GM19193 (cell line): ENCODE data around the gene SEC16B.

ENCODE experiments used
- POLR2A ChIP-seq: IDR thresholded peaks from 4 replicates; pipeline ENCODE4 v1.6.1; 2011; ENCODE audit not compliant: insufficient read depth, insufficient read length; ENCODE audit errors: extremely low read depth

The SEC16B gene

DNA sequence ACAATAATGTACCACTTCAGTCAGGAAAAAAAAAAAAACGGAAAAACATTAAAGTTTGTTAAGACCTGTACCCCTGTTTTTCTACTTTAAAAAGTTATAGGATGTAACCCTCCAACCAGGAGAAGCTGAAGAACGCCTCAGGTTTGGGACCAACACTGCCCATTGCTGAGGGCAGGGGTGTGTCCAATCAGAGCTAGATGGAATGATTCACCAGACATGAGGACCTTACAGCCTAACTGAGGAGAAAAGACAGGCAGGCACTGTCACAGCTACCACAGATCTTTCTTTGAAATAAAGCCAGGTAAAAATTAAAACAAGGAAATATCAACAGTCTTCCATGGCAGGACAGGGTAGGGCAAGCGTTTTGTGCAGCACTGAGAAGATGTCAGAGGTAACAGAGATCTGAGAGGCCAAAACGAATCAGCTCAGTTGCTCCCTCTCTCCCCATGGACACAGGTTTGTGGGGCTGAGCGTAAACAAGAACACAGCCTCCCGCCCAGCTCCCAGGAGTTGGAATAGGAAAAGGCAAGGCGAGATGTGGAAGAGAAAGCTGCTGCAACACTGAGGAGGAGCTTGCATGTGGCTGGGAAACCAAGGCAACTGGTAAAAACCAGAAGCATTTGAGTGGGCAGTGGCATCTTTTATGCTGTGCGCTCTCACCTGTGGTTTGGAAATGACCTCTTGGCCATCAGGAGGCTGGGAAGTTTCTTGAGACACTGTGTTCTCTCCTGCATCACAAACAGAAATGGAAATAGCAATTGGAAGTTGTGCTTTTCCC lies 34.0 kb downstream of the SEC16B start:
- no peak for TF ChIP-seq POLR2A

DNA sequence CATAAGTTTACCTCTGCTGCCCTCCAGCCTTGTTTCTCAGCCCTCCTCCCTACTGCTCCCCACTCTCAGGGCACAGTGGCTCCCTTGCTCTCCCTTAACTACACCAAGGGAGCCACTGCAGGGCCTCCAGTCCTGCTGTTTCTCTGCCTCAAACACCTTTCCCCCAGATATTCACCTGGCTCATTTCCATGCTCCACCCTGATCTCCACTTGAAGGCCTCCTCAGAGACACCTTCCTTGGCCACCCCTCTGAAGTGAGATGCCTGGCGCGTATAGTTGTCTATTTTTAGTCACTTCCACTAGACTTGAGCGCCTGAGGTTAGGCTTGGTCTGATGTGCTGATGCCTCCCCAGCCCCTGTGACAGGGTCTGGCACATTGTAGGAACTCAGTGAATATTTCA lies 34.9 kb downstream of the SEC16B start:
- TF ChIP-seq POLR2A, result no peak

DNA sequence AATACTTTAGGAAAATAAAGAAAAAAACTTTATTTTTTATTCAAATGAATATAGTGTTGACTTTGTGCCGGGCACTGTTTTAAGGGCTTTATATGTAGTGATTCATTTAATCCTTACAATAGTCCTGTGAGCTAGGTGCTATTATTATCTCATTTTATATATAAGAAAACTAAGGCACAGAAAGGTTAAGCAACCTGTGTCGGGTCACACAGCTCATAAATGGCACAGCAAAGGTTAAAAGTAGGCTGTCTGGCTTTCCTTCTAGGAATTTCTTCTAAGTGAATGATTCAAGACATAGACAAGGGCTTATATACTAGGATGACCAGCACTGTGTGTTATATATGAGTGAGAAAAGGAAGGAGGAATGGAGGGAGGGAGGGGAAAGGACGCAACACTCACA lies 35.4 kb downstream of the SEC16B start:
- TF ChIP-seq POLR2A, result no peak

DNA sequence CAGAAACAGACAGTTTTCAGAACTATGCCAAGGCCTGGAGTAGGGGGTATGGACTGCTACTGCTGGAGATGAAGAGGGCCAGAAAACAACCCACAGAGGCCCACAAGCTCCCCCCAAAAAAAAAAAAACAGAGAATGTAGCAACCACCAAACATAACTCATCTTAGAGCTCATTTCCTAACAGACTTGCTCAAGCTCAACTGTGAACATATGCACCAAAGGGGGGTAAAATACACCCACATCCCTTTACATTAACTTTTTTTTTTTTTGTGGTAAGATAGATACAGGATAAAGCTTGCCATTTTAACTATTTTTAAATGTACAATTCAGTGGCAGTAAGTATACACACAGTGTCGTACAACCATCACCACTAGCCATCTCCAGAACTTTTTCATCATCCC lies 36.0 kb downstream of the SEC16B start:
- TF ChIP-seq POLR2A, result no peak

DNA sequence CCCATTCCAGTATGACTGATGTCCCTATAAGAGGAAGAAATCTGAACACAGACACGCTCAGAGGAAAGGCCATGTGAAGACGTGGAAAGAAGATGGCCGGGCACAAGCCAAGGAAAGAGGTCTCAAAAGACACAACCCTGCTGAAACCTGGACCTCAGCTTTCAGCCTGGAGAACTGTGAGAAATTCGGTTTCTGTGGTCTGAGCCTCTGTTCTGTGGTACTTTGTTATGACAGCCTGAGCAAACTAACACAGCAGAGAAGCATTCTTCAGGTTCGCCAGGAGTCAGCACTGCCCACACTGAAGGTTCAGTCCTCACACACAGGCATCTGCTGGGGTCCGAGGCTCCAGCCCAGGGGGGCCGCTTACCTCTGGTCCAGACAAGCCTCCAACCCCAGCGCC lies 37.7 kb downstream of the SEC16B start:
- TF ChIP-seq POLR2A, result no peak

DNA sequence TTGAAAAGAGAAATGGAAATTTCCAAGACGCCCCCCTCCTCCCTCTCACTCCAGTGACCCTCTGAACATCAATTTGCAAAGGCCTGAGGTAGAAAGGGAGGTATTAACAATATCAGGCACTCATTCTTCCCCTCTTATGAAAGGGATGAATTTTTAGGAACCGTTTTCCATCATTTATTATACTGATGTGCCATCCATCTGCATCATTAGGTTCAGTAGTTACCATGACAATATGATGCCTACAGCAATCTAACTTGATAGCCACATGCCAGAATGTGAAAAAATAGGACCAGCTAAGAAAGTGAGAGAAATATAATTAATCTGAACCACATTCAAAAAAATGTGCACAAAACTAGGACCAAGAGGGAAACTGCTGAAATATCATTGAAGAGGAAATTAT lies 40.9 kb downstream of the SEC16B start:
- no peak for TF ChIP-seq POLR2A

DNA sequence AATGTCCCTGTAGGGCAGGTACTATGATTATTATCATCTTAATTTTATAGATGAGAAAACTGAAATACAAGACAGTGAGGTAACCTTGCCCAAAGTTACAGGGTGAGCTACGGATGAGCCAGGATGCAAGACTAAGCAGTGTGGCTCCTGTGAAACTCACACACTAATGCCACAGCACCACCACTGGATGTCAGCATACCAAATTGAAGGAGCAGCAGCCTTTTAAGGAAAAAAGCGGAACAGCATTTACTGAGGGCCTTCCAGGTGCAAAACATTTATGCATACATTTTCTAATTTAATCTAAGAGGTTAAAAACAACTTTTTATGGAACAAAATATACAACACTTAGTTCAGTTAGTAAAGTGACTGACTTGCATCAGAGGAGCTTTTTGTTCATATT lies 41.7 kb downstream of the SEC16B start:
- TF ChIP-seq POLR2A, result no peak

DNA sequence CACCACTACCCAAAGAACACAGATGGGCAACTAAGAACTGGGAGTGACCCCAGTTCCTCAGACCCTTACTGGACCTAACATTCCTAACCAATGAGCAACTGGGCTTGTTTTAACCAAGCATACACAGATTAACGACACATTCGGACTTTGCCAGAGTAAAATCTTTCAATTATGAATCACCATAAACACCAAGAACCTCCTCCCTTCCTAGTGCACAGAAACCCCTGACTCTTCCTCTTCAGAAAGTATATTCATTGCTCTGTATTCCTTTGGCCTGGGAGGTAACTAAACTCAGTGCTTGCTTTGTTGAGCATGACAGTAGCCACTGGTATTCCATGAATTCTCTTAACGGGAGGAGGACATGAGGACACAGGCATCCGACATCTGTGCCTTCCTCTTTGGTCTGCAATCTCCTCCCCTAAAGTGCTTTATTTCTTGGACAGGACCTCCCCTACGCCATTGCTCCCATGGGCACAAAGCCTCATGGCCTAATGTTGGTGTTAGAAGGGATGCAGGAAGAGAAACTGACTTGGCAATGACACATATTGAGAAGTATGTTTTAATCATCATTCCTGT lies 42.7 kb downstream of the SEC16B start:
- no peak for TF ChIP-seq POLR2A

DNA sequence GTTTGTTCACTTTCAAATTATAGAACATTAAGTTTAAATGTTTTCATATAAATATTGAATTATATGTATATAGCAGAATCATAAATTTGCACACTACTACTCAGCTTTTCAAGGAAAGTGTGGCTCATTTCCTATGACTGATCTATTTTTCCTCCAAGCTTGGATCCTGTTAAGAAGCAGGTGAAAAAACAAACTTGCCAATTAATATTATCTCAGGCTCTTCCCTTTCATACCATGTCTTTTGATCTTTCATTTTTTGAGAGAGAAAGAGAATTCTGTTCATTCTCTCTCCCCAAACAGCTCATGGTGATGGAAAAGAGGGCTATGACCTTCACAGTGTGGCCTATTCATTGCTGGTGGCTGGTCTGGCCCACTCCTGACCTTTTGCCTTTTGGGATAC lies 43.7 kb downstream of the SEC16B start:
- no peak for TF ChIP-seq POLR2A

DNA sequence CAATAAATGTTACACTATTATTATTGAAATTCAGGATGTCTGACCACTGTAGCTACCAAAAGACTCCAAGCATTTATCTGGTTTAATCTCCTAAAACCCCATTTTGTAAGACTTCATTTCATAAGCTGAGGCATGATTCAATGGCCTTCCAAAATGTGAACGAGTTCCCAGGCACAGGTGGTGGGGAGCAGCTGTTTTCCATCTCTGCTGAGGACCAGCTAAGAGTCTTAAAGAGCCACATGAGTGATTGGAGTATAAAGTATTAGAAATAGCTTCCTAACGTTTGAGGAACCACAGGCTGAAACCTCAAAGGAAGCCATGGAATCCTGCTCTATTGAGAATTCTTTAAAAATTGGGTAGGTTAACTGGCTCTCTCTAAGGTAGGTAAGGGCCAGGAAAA lies 44.9 kb downstream of the SEC16B start:
- no peak for TF ChIP-seq POLR2A

DNA sequence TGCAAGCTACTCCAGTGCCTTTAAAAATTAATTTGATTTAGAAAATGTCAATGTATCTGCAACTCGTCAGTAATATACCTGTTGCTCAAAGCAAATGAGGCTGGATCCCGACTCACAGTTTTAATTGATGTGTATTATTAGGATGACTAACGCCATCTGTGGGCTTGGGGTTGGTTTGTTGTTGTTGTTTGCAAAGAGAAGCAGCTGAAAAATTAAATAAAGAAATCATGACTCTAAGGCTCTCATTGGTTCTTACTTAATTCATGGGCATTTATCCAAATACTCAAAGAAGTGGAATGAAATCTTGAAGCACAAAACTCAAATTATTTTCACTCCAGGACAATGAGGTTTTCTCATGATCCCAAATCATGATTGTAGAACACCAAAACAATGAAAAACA lies 46.4 kb downstream of the SEC16B start:
- TF ChIP-seq POLR2A, result no peak

DNA sequence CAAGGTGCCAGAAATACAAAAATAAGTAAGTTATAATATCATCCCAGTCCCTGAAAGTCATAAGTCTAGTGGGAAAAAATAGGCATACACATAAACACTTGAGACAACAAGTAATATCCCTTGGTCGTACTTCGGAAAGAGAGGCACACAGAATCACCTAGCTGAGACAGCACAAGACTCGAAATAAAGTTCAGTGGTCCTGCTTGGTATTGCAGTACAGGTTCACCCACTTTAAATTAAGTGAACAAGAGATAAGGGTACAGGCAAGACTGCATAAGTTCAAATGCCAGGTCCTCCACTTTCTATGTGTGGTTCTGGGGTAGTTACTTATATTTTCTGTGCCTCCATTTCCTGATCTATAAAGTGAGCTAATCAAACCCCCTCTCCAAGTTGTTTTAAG lies 47.6 kb downstream of the SEC16B start:
- TF ChIP-seq POLR2A, result no peak

DNA sequence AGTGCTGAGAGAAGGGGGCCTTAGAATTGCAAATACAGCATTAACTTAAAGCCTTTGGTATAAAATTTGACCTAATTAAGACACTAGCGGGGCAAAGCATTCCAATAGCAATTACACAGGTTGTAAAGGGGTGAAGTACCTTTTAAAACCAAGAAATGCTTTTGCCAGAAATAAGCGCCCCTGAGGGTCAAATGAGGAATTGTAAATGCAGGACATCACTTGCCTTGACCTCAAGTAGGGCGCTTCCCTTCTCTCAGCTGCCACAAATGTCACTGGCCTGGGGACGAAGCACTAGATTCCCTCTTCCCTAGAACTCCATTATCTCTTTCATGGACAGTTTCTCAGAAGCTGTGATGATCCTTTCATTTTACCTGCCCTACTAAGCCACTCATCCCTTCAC lies 48.3 kb downstream of the SEC16B start:
- TF ChIP-seq POLR2A, result no peak

DNA sequence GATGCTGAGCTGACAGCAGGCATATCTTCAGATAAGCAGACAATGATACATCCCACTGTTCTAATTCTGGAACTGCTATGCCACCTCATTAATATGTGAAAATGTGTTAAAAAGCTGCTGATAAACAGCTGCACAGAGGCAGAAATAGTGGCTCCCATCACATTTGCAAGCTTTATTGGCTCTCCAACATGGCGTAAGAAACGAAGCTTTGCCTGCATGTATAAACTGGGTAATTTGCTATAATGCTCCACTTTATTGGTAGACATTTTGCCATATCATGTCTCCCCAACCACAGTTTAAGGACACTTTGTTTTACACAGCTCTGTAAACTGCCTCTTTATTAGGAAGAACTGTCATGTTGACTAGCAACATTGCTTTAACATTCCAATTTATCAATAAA lies 49.8 kb downstream of the SEC16B start:
- no peak for TF ChIP-seq POLR2A

DNA sequence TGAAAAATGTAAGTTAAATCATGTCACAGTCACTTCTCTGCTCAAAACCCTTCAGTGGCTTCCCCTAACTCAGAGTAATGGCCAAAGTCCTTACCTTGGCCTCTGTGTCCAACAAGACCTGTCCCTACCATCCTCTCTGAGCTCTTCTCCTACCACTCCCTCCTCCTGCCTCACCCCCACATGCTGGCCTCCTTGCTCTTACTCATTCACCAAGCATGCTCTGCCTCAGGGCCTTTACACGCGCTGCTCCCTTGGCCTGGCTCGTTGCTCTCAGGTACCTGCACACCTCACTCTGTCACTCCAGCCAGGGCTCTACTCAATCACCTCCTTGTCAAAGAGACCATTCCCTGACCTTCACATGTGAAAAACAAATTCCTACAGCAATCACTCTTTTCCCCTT lies 54.2 kb downstream of the SEC16B start:
- no peak for TF ChIP-seq POLR2A

DNA sequence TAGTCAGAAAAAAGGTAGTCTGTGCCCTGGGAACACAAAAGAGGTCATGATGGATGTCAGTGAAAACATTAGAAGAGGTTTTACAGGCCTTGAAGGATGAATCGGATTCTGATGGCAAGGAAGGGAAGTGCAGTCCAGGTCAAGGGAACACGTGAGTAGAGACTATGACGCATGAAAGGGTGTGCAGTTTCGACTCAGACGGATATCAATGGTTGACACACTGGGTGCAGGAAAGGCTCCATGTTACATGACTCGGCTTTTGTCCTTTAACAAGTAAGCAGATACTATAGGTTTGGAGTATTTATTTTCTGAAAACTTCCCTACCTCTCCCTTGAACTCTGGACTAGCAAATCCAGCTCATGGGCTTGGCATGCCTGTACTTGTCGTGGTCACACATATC lies 55.3 kb downstream of the SEC16B start:
- TF ChIP-seq POLR2A, result no peak
